ENCODE data around the gene SLC41A3.

The SLC41A3 gene

DNA sequence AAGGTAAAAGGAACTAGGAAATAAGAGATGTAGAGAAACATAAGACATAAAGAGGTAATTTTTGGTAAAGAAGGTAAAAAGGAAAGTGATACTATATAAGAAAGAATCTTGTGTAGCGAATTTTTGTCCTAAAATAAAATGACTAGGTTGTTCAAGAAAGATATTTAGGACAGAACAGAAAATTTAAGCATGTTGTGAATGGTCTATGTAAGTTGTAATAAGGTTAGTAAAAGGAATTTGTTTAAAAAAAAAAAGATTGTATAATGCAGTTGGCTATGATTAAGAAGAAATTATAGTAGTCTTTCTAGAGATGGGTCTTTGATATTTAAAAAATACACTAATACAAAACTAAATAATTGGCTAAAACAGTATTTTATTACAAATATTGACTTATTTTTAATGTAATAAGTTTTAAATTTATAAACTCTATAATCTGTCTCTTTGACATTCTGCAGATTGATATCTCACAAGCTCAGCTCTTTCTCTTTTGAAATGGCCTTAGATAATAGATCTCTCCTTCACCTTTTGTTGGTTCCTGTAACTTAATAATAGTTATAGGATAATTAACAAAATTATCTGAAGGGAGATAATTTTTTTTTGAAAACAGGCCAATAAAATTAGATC, 3.7 kb upstream of the SLC41A3 start:
- H3K27ac ChIP-seq (ENCODE audit: extremely low read depth, low read depth, low read length): no peak overlapping the region
- no peak overlapping the region for H3K4me3 ChIP-seq (ENCODE audit: low read depth, low read length)
- H3K36me3 ChIP-seq (ENCODE audit: control insufficient read depth in 2 of 2, insufficient read depth in 1 of 2, low read length in 2 of 2): no peaks in the 10 kb centered on the region
- TF ChIP-seq, protein P1, sequence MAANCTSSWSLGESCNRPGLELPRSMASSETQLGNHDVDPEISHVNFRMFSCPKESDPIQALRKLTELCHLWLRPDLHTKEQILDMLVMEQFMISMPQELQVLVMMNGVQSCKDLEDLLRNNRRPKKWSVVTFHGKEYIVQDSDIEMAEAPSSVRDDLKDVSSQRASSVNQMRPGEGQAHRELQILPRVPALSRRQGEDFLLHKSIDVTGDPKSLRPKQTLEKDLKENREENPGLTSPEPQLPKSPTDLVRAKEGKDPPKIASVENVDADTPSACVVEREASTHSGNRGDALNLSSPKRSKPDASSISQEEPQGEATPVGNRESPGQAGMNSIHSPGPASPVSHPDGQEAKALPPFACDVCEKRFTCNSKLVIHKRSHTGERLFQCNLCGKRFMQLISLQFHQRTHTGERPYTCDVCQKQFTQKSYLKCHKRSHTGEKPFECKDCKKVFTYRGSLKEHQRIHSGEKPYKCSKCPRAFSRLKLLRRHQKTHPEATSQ (tag by site-specific recombination; IDR thresholded peaks at IDR 0.05): no peak
- TF ChIP-seq, protein P2, sequence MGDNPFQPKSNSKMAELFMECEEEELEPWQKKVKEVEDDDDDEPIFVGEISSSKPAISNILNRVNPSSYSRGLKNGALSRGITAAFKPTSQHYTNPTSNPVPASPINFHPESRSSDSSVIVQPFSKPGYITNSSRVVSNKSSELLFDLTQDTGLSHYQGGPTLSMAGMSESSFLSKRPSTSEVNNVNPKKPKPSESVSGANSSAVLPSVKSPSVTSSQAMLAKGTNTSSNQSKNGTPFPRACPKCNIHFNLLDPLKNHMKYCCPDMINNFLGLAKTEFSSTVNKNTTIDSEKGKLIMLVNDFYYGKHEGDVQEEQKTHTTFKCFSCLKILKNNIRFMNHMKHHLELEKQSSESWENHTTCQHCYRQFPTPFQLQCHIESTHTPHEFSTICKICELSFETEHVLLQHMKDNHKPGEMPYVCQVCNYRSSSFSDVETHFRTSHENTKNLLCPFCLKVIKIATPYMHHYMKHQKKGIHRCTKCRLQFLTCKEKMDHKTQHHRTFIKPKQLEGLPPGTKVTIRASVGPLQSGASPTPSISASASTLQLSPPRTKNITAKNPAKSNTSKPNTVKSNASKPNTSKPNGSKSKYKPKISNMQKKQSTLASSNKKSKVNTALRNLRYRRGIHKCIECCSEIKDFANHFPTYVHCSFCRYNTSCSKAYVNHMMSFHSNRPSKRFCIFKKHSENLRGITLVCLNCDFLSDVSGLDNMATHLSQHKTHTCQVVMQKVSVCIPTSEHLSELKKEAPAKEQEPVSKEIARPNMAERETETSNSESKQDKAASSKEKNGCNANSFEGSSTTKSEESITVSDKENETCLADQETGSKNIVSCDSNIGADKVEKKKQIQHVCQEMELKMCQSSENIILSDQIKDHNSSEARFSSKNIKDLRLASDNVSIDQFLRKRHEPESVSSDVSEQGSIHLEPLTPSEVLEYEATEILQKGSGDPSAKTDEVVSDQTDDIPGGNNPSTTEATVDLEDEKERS (tag by site-specific recombination; IDR thresholded peaks at IDR 0.05): peak; percentile 71; the same call in 1 of the 2 replicates
- TF ChIP-seq TRIM28 (IDR thresholded peaks at IDR 0.05; ENCODE audit: borderline replicate concordance, low read length) (peak; percentile 78; the same call in 1 of the 2 replicates), SETDB1 (IDR thresholded peaks at IDR 0.05; ENCODE audit: insufficient read length, low read length) (peak; percentile 100), ZNF549 (tag by site-specific recombination; IDR thresholded peaks at IDR 0.05) (peak; percentile 47; the same call in 1 of the 2 replicates), GLI2 (tag by site-specific recombination; IDR thresholded peaks at IDR 0.05; ENCODE audit: borderline replicate concordance, low read depth) (no peak), ZNF10 (tag by site-specific recombination; IDR thresholded peaks at IDR 0.05) (no peak)
- TF ChIP-seq, protein P3, sequence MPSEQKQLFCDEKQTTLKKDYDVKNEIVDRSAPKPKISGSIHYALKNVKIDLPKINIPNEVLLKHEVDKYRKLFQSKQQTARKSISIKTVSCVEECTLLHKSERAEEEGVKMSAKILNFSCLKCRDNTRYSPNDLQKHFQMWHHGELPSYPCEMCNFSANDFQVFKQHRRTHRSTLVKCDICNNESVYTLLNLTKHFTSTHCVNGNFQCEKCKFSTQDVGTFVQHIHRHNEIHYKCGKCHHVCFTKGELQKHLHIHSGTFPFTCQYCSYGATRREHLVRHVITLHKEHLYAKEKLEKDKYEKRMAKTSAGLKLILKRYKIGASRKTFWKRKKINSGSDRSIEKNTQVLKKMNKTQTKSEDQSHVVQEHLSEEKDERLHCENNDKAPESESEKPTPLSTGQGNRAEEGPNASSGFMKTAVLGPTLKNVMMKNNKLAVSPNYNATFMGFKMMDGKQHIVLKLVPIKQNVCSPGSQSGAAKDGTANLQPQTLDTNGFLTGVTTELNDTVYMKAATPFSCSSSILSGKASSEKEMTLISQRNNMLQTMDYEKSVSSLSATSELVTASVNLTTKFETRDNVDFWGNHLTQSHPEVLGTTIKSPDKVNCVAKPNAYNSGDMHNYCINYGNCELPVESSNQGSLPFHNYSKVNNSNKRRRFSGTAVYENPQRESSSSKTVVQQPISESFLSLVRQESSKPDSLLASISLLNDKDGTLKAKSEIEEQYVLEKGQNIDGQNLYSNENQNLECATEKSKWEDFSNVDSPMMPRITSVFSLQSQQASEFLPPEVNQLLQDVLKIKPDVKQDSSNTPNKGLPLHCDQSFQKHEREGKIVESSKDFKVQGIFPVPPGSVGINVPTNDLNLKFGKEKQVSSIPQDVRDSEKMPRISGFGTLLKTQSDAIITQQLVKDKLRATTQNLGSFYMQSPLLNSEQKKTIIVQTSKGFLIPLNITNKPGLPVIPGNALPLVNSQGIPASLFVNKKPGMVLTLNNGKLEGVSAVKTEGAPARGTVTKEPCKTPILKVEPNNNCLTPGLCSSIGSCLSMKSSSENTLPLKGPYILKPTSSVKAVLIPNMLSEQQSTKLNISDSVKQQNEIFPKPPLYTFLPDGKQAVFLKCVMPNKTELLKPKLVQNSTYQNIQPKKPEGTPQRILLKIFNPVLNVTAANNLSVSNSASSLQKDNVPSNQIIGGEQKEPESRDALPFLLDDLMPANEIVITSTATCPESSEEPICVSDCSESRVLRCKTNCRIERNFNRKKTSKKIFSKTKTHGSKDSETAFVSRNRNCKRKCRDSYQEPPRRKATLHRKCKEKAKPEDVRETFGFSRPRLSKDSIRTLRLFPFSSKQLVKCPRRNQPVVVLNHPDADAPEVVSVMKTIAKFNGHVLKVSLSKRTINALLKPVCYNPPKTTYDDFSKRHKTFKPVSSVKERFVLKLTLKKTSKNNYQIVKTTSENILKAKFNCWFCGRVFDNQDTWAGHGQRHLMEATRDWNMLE (tag by site-specific recombination; conservative IDR thresholded peaks at IDR 0.05; ENCODE audit: low read depth): peak; percentile 53; the same call in 1 of the 2 replicates
- H3K4me1 ChIP-seq (ENCODE audit: control insufficient read depth, insufficient read depth, low read length): no peaks in the 10 kb centered on the region
- ChIA-PET POLR2A (no interaction called here), CTCF (interaction anchor here (0.7 kb wide), 1 partner anchor 1423 kb away, joined by 3 read pairs; no protein-coding TSS in a partner anchor)
- no peaks in the 10 kb centered on the region for H3K9me3 ChIP-seq (ENCODE audit: control insufficient read depth, insufficient read depth, low read depth, low read length)

DNA sequence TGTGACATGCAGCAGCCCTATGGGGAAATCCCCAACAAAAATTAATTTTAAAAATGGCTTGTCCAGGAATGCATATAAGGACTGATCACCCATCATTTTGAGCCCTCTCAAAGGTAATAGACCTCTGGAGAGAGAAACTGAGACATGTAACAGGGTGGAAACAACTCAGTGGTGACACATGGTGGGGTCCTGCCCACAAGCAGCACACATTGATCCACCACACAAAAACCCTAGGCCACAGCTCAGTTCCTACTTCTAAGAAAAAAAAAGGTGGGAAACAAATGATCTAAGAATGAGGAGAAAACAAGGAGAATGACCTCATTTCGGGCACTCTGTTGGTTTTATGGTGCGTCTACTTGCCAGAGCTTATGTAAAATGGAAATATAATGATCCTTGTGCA, 1.9 kb upstream of the SLC41A3 start:
- ChIA-PET CTCF (interaction anchor here (0.6 kb wide), 1 partner anchor 319 kb away, joined by 3 read pairs; no protein-coding TSS in a partner anchor), POLR2A (no interaction called here)
- H3K4me3 ChIP-seq (ENCODE audit: low read depth, low read length): no peak overlapping the region
- TF ChIP-seq ZNF792 (tag by site-specific recombination; IDR thresholded peaks at IDR 0.05) (no peak), ZNF223 (tag by site-specific recombination; IDR thresholded peaks at IDR 0.05) (no peak), ZNF311 (tag by site-specific recombination; IDR thresholded peaks at IDR 0.05; ENCODE audit: borderline replicate concordance) (no peak), ZNF274 (IDR thresholded peaks at IDR 0.05; ENCODE audit: low read length) (no peak), ZNF274 (tag by site-specific recombination; IDR thresholded peaks at IDR 0.05; ENCODE audit: borderline replicate concordance) (no peak), GLIS2 (tag by site-specific recombination; IDR thresholded peaks at IDR 0.05) (no peak), ZNF175 (tag by site-specific recombination; IDR thresholded peaks at IDR 0.05) (no peak), ZNF324 (tag by site-specific recombination; IDR thresholded peaks at IDR 0.05) (no peak), ZNF555 (tag by site-specific recombination; conservative IDR thresholded peaks at IDR 0.05) (no peak), ZNF2 (tag by site-specific recombination; IDR thresholded peaks at IDR 0.05) (no peak), ZNF76 (tag by site-specific recombination; IDR thresholded peaks at IDR 0.05; ENCODE audit: borderline replicate concordance, low read depth) (no peak)
- H3K9me3 ChIP-seq (ENCODE audit: control insufficient read depth, insufficient read depth, low read depth, low read length): no peaks in the 10 kb centered on the region
- no peaks in the 10 kb centered on the region for H3K4me1 ChIP-seq (ENCODE audit: control insufficient read depth, insufficient read depth, low read length)
- H3K27ac ChIP-seq (ENCODE audit: extremely low read depth, low read depth, low read length): no peak overlapping the region
- H3K36me3 ChIP-seq (ENCODE audit: control insufficient read depth in 2 of 2, insufficient read depth in 1 of 2, low read length in 2 of 2): no peaks in the 10 kb centered on the region

All from HEK293 (cell line).